ENCODE data around the gene TIMM22.

The TIMM22 gene

DNA sequence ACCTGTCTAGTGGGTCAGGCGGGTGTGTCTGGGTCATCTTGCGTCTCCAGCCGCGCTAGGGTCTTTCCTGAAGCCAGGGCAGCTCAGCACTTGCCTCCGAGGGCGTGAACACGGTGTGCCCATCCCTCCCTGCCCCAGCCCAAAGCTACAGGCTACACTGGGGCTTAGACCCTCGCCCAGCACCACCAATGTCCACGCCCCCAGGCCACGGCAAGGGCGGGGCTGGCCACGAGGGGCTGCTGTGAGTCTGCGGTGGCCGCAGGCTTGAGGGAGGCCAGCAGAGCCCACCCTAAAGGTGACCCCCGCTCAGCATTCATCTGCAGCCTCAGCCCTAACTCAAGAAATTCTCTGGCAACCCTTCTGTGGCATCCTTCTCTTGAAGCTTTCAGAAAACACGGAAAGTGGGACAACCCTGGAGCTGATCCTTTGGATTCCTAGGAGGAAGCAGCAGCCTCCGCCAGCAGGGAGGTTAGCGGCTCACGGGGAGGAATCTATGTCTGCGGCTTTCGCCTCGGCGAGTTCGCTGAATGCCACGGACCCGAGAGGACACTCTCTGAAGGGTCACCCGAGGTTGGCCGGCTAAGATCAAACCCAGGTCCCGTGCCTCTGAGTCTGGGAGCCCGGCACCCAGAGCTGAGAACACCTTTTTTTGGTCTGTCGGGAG is 41.7 kb downstream of the TIMM22 start:
- H4K20me1 ChIP-seq (ENCODE audit: insufficient read depth, low read length): no peaks in the 10 kb centered on the region

DNA sequence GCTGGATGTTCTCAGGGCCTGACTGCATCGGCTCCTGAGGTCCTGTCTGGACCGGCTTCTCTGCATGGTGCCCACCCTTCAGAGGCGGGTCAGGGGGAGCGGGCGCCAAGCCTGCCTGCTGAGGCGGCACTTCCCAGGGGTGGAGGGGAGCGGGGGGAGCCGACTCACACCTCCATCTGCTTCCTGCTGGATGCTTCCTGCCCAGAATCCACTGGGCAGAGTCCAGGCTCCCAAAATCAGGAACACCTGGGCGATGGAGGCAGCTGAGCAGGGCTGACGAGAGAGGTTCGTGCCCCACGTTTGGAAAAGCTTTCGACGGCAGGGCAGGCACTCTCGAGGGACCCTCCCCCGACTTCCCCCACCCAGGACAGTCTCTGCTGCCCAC is 42.2 kb downstream of the TIMM22 start:
- no peak overlapping the region for H3K4me2 ChIP-seq (ENCODE audit: low read depth, low read length)
- DNase-seq: no peak
- H3K9me2 ChIP-seq (replicated peaks; ENCODE audit: insufficient read depth, low read length): no peaks in the 10 kb centered on the region
- no peak overlapping the region for H3K4me3 ChIP-seq (ENCODE audit: low read length)
- H2AFZ ChIP-seq (ENCODE audit: low read length): no peak overlapping the region
- no peaks in the 10 kb centered on the region for H3K4me1 ChIP-seq (ENCODE audit: low read length)
- H3K36me3 ChIP-seq (replicated peaks; ENCODE audit: insufficient read depth, low read length): no peaks in the 10 kb centered on the region
- H3K27me3 ChIP-seq (replicated peaks; ENCODE audit: insufficient read depth, low read length): no peaks in the 10 kb centered on the region
- H3K79me2 ChIP-seq (ENCODE audit: low read length): peaks cover 24% of the 10 kb centered on the region
- H3K9me3 ChIP-seq (replicated peaks; ENCODE audit: insufficient read depth, low read length): no peaks in the 10 kb centered on the region
- no peak overlapping the region for H3K27ac ChIP-seq (ENCODE audit: low read length)
- no peaks in the 10 kb centered on the region for H4K20me1 ChIP-seq (ENCODE audit: insufficient read depth, low read length)
- no peak for TF ChIP-seq EZH2phosphoT487 (IDR thresholded peaks at IDR 0.05; ENCODE audit: low read length)
- no peak for TF ChIP-seq EZH2 (optimal IDR thresholded peaks at IDR 0.05; ENCODE audit: low read depth, low read length)
- TF ChIP-seq, protein P1, sequence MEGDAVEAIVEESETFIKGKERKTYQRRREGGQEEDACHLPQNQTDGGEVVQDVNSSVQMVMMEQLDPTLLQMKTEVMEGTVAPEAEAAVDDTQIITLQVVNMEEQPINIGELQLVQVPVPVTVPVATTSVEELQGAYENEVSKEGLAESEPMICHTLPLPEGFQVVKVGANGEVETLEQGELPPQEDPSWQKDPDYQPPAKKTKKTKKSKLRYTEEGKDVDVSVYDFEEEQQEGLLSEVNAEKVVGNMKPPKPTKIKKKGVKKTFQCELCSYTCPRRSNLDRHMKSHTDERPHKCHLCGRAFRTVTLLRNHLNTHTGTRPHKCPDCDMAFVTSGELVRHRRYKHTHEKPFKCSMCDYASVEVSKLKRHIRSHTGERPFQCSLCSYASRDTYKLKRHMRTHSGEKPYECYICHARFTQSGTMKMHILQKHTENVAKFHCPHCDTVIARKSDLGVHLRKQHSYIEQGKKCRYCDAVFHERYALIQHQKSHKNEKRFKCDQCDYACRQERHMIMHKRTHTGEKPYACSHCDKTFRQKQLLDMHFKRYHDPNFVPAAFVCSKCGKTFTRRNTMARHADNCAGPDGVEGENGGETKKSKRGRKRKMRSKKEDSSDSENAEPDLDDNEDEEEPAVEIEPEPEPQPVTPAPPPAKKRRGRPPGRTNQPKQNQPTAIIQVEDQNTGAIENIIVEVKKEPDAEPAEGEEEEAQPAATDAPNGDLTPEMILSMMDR (IDR thresholded peaks at IDR 0.05; ENCODE audit: low read length): no peak
- no peaks in the 10 kb centered on the region for H3F3A ChIP-seq (ENCODE audit: insufficient read depth, low read length)
- no peak overlapping the region for H3K9ac ChIP-seq (ENCODE audit: low read length)

More for the DNA sequence above, 41.7 kb downstream of the TIMM22 start:
- Histone ChIP-seq H3F3A (ENCODE audit: insufficient read depth, low read length) (no peaks in the 10 kb centered on the region), H3K36me3 (replicated peaks; ENCODE audit: insufficient read depth, low read length) (no peaks in the 10 kb centered on the region), H3K9me2 (replicated peaks; ENCODE audit: insufficient read depth, low read length) (no peaks in the 10 kb centered on the region), H2AFZ (ENCODE audit: low read length) (no peak overlapping the region), H3K27me3 (replicated peaks; ENCODE audit: insufficient read depth, low read length) (no peaks in the 10 kb centered on the region), H3K27ac (ENCODE audit: low read length) (no peak overlapping the region), H3K79me2 (ENCODE audit: low read length) (peaks cover 21% of the 10 kb centered on the region), H3K9ac (ENCODE audit: low read length) (no peak overlapping the region), H3K9me3 (replicated peaks; ENCODE audit: insufficient read depth, low read length) (no peaks in the 10 kb centered on the region), H3K4me3 (ENCODE audit: low read length) (no peak overlapping the region), H3K4me2 (ENCODE audit: low read depth, low read length) (no peak overlapping the region), H3K4me1 (ENCODE audit: low read length) (no peaks in the 10 kb centered on the region)
- TF ChIP-seq EZH2phosphoT487 (IDR thresholded peaks at IDR 0.05; ENCODE audit: low read length) (no peak), EZH2 (optimal IDR thresholded peaks at IDR 0.05; ENCODE audit: low read depth, low read length) (no peak)
- TF ChIP-seq, protein P1 (IDR thresholded peaks at IDR 0.05; ENCODE audit: low read length): no peak
- DNase-seq: no peak

DNA sequence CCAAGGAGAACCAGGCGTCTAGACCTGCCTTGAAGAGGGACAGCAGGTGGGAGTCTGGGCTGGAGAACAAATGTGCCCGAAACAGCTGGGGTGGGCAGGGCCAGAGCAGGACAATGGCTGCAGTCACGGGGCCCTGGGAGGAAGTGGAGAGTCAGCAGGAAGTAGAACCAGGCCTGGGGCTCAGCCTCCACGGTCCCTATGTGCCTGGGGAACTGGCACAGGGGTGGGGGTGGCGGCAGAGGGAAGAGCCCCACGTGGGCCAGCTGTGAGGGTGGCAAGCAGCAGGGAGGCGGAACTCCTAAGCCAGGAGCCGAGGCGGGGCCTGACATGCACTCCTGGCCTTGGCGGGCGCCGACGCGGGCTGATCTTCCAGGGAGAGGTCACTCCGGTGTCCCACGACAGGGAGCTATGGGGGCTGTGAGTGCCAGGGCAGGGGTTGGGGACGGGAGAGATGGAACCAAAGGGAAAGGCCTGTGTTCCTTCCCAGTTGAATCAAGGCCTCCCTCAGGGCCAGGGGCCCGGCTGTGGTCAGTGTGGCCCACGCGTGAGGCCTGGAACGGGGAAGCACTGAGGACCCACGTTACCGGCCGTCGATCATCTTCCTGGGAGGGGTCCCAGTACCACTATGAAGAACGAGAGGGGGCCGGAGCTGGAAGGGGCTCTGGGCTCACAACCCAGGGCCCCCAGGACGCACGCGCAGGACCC is 42.7 kb downstream of the TIMM22 start:
- H3K4me2 ChIP-seq (ENCODE audit: low read depth, low read length): no peak overlapping the region
- H3K9me3 ChIP-seq (replicated peaks; ENCODE audit: insufficient read depth, low read length): no peaks in the 10 kb centered on the region
- no peak for TF ChIP-seq EZH2 (optimal IDR thresholded peaks at IDR 0.05; ENCODE audit: low read depth, low read length)
- TF ChIP-seq, protein P1 (IDR thresholded peaks at IDR 0.05; ENCODE audit: low read length): no peak
- H3K36me3 ChIP-seq (replicated peaks; ENCODE audit: insufficient read depth, low read length): no peaks in the 10 kb centered on the region
- H4K20me1 ChIP-seq (ENCODE audit: insufficient read depth, low read length): no peaks in the 10 kb centered on the region
- no peaks in the 10 kb centered on the region for H3K27me3 ChIP-seq (replicated peaks; ENCODE audit: insufficient read depth, low read length)
- no peak overlapping the region for H3K27ac ChIP-seq (ENCODE audit: low read length)
- no peak for DNase-seq
- no peak overlapping the region for H2AFZ ChIP-seq (ENCODE audit: low read length)
- H3K9ac ChIP-seq (ENCODE audit: low read length): no peak overlapping the region
- H3F3A ChIP-seq (ENCODE audit: insufficient read depth, low read length): no peaks in the 10 kb centered on the region
- H3K79me2 ChIP-seq (ENCODE audit: low read length): peaks cover 24% of the 10 kb centered on the region
- no peaks in the 10 kb centered on the region for H3K9me2 ChIP-seq (replicated peaks; ENCODE audit: insufficient read depth, low read length)
- no peak overlapping the region for H3K4me3 ChIP-seq (ENCODE audit: low read length)
- no peaks in the 10 kb centered on the region for H3K4me1 ChIP-seq (ENCODE audit: low read length)

Measured in MM.1S (cell line).